Measurements from ENCODE around the gene MYH13.

- TF ChIP-seq CTCF (IDR thresholded peaks at IDR 0.05) (no peak), POLR2AphosphoS5 (IDR thresholded peaks at IDR 0.05; ENCODE audit: insufficient read depth in 1 of 2, low read depth in 1 of 2) (no peak)
These were observed 94.6 kb downstream of the MYH13 start for GRCh38 chr17:10278218-10278617.
